HFF-Myc (cell line): ENCODE data around the gene NCOR1.

Experiments
- DNase-seq: peaks from one replicate; pipeline ENCODE4 v3.0.0-alpha.2; 2011; ENCODE audit warnings: low read depth; ENCODE audit errors: extremely low read depth
- H3K4me3 ChIP-seq: replicated peaks from 2 replicates; pipeline ENCODE4 v1.5.1; 2011; ENCODE audit warnings: low read depth, mild to moderate bottlenecking, control low read depth, low read length
- TF ChIP-seq, protein P1 (sequence below): IDR thresholded peaks from 2 replicates; pipeline ENCODE4 v1.5.1; 2012; ENCODE audit warnings: mild to moderate bottlenecking, low read depth, low read length, control low read depth; ENCODE audit errors: missing control alignments

Gene NCOR1

DNA sequence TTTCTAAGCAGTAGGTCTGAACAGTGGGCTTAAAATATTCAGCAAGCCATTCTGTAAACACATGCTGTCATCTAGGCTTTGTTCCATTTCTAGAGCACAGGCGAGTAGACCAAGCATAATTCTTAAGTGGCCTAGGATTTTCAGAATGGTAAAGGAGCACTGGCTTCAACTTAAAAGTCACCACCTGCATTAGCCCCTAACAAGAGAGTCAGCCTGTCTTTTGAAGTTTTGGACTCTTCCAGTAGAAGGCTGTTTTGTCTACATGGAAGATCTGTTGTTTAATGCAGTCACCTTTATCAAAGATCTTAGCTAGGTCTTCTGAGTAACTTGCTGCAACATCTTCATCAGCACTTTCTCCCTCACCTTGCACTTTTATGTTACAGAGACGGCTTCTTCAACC is 179.1 kb downstream of the NCOR1 start:
- TF ChIP-seq, protein P1, sequence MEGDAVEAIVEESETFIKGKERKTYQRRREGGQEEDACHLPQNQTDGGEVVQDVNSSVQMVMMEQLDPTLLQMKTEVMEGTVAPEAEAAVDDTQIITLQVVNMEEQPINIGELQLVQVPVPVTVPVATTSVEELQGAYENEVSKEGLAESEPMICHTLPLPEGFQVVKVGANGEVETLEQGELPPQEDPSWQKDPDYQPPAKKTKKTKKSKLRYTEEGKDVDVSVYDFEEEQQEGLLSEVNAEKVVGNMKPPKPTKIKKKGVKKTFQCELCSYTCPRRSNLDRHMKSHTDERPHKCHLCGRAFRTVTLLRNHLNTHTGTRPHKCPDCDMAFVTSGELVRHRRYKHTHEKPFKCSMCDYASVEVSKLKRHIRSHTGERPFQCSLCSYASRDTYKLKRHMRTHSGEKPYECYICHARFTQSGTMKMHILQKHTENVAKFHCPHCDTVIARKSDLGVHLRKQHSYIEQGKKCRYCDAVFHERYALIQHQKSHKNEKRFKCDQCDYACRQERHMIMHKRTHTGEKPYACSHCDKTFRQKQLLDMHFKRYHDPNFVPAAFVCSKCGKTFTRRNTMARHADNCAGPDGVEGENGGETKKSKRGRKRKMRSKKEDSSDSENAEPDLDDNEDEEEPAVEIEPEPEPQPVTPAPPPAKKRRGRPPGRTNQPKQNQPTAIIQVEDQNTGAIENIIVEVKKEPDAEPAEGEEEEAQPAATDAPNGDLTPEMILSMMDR: no peak
- no peak overlapping the region for H3K4me3 ChIP-seq
- DNase-seq: no peak

DNA sequence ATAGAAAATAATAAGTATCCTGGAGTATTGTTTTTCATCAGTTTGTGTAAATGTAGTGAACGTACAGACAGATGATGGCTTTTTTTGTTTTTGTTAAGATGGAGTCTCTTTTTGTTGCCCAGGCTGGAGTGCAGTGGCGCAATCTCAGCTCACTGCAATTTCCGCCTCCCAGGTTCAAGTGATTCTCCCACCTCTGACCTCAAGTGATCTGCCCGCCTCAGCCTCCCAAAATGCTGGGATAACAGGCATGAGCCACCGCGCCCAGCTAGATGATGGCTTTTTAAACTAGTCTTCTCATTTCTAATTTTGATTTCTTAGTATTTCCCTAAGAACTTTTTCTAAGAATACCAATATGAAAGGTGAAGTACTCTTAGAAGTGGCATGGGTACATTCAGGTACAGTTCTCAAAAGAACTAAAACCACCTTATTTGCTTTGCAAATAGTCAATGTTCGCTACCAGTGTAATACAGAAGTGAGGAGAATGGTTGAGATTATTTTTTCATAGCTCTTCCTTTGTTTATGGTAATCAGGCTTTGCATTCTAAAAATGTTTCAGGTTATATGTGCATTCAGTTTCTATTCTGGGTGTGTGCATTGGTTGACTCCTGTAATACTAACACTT is 181.5 kb downstream of the NCOR1 start:
- no peak for DNase-seq
- H3K4me3 ChIP-seq: no peak overlapping the region
- TF ChIP-seq, protein P1: no peak

DNA sequence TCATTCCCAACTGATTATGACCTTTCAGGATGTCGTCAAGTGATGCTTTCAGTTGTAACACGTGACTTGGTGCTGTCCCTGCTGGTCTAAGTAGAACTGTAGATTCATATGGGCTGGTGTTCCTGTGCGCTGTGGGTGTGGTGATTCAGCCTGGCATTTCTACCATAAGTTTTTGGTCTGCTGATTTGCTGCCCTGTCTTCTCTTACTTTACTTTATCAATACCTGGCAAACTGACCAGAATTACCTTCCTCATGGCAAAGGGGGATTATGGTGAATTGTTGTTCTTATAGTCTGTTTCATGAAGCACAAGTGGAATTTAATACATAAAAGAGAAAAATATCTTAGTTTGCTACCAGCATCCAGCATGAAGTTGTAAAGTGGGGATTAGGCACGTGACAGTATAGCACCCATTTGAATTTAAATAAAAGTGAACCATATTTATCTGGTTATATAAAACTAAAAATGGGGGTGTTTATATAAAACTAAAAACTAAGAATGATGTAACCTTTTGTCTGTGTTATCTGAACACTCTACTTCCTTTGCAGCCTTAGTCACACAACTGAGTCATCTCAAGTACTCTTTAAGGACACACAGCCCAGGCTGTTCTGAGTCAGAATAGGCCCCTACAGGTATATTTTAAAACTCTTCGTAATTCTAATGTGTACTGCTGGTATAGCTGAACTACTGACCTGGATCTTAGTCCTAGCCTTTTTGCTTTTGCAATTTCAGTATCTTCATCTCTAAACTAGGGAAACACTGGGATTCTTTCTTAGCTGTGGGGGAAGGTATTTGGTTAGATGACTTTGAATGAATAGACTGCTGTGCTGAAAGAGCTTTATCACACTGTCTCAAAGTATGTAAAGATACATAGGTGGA is 187.4 kb downstream of the NCOR1 start:
- DNase-seq: peak; percentile 71
- TF ChIP-seq, protein P1: no peak
- H3K4me3 ChIP-seq: no peak overlapping the region

DNA sequence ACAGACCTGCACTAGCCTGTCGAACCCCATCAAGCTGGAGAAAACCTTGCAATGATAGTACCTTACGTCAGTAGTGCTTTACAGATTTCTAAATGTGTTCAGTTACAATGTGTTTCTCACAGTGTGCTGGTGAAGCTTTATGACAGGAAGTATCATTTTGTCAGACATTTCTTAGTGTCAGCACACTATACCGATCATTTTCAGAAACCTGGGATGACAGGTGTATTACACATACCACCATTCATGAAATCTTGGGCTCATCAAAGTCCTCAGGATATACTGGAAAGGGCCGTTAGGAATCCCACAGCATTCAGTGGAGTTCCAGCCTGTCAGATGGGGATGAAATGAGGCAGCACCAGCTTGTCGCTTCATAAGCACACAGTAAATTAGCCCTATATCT is 188.4 kb downstream of the NCOR1 start:
- DNase-seq: no peak
- TF ChIP-seq, protein P1: no peak
- H3K4me3 ChIP-seq: no peak overlapping the region

DNA sequence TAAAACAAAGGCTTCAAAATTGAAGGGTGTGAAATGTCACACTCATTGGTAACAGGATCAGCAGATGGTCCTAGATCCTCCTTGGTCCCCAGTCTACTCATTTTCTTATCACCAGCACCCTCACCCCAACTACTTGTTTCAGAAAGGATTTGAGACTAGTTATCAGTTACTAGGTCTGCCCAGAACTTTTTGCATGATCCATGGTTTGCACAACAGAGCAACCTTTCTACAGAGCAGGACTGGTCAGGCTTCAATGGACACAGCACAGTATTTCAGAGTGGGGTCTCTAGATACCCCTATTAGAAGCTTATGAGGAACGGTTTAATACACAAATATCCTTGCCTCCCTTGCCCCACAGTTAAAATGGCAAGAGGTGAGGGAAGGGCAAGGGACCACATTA is 190.1 kb downstream of the NCOR1 start:
- H3K4me3 ChIP-seq: no peak overlapping the region
- DNase-seq: no peak
- TF ChIP-seq, protein P1: no peak

DNA sequence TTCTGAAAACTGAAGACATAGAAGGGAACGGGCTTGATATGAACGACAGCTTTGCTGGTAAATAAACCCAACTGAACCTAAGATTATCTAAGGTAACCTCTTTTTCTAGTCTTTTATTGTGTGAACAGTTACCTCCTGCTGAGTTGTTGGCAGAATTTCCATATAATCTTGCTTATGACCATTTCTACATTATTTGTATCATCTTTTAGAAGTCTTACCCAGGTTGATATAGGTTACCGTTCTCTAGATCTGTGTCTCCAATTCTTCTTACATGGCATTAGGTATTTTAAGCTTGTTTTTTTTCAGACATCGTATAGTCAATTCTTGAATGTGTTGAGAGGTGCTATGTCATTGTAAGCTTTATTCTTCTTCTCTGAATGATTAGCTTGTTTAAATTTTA is 191.5 kb downstream of the NCOR1 start:
- no peak overlapping the region for H3K4me3 ChIP-seq
- TF ChIP-seq, protein P1: no peak
- DNase-seq: no peak
